HG03060 (cell line): Measurements from ENCODE around the gene MANSC4.
A peak's percentile ranks its signal among the peaks of the same experiment; 100 is the strongest.

Experiments
- ATAC-seq: cut with Tn5 transposase; IDR thresholded peaks from one replicate; pipeline ENCODE4 v1.9.1; 2021; ENCODE audit warnings: low read depth, moderate number of reproducible peaks; ENCODE audit not compliant: unreplicated experiment

Gene MANSC4

DNA sequence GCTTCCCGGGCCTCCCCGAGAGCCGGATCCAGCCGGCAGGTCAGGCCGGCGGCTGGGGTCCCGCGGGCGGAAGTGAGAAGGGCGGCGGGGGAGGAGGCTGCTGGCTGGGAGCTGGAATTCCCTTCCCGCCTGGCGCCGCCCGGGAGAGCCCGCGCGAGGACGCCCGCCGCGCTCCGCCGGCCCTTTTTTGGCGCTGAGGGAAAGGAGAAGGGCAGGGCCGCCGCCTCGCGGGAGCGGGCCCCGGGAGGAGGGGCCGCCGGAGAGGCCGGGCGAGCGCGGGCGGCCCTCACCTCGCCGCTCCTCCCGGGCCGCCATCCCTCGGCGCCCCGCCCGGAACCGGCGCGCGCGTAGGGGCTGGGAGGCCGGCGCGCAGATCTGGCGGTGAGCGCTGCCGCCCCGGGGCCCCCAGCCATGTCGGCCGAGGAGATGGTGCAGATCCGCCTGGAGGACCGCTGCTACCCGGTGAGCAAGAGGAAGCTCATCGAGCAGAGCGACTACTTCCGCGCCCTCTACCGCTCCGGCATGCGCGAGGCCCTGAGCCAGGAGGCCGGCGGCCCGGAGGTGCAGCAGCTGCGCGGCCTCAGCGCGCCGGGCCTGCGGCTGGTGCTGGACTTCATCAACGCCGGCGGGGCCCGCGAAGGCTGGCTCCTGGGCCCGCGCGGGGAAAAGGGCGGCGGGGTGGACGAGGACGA is at the start of gene MANSC4, which contains the start of gene KLHL42:
MANSC4 (minus strand) TSS at position 317 of the 692 bp plus-strand sequence. CDS start 8,960 bp downstream, outside the sequence.
KLHL42 (plus strand) TSS at position 314 of the 692 bp plus-strand sequence; CDS start at position 412, 98 bp downstream.
- peak; percentile 40 for ATAC-seq

DNA sequence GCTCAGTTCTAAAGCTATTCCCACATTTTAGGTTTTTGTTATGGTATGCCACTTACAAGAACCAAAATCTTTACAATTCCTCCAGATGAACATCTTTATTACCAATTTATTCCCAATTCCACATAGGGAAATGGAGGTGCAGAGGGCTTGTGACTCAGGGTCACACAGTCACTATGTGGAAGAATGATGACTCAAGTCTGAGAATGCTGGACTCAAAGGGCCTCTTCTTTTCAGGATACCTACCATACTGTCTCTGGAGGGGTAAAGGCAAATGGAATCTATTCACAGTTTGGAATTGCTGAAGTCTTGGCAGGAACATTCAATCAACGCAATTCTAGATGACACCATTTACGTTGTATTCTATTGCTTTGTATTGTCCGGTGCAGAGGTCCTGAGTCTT is 48.2 kb upstream of the MANSC4 start:
- ATAC-seq = no peak

DNA sequence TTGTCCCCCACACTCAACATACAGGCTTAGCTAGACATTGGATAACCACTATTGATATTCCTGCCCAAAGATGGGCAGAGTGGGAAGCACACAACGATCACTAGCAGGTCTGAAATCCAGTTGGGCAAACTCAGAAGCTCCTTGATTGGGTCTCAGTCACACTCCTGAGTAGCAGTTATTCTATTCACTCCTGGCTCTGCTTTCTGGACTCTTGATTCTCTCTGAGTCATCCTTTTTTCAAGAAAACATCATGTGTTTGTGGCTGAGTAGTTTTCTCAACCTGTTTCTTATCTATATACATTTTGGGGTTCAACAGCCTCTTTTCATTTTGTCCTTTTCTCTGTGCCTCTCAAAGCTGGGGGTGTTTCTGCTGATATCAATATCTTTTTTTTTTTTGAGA is 46.0 kb upstream of the MANSC4 start:
- ATAC-seq = no peak

DNA sequence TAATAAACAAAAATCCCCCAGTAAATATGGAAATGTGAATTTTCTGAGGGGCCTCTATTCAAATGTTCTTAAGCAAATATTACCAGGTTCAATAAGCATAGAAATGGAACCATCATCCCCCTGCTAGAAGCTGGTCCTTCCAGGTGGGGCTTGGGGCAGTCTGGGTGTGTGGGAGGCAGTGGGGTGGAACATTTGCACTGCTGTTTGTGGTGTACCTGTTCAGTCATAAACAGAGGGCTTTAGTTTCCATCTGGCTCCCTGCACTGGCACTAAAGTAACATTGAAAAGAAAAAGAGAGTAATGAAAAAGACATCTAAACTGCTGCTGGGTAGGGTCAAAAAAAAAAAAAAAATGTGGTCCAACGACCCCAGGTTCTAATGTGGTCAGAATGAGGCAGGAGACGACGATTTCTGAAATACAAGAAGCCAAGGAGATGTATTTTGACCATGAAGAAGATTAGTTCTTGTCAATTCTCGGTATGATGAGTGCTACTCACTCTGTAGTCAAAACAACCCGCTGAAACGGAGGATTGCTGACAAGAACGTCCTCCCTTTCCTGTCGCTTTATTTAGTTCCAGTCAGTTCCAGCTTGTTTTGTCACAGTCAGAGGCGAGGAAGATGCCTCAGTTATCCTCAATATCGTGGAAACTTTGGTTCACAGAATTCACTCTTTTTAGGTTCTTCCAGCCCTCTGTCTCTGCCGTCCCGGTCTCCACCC is 44.2 kb upstream of the MANSC4 start:
- peak; percentile 37 for ATAC-seq

DNA sequence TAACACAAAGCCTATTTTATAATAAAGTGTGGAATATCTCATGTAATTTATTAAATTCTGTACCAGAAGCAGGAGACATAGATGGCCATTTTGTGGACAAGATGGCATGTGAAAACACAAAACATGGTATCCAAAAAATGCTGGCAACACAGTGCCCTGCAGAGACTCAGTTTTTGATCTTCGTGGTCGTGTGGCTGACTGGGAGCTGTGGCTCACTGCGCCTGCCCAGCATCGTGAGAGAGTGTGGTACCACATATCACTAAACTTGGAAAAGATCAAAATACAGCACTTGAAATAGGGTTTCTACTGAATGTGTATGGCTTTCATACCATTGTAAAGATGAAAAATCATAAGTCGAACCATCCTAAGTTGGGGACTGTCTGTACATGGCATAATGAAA is 43.0 kb upstream of the MANSC4 start:
- no peak for ATAC-seq

DNA sequence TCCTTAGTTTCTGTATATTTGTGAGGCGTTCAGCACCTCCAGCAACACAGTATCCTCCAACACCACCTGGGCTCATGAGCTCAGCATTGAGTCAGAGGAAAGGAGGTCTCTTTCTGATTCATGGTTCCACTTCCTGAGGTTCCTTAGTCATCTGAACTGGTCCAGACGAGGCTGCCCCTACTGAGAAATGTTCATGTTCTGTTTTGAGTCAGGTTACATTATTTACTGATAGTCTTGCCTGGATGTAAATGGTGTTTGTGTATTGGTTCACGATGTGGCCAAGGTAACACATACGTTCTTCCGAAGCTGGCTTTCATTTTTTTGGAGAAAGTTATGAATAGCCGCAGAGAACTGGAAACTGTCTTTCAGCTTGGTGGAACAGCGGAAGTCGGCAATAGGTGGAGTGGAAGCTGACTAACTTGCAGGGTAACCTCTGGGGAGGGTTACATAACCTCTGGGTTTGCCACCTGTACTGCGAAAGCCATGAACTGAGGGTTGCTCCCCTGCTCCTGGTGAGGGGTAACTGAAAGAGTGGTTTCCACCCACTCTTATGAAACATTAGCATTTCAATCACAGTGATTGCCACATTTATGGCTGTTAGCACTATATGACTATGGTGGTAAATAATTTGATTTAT is 42.2 kb upstream of the MANSC4 start:
- peak; percentile 68 for ATAC-seq

DNA sequence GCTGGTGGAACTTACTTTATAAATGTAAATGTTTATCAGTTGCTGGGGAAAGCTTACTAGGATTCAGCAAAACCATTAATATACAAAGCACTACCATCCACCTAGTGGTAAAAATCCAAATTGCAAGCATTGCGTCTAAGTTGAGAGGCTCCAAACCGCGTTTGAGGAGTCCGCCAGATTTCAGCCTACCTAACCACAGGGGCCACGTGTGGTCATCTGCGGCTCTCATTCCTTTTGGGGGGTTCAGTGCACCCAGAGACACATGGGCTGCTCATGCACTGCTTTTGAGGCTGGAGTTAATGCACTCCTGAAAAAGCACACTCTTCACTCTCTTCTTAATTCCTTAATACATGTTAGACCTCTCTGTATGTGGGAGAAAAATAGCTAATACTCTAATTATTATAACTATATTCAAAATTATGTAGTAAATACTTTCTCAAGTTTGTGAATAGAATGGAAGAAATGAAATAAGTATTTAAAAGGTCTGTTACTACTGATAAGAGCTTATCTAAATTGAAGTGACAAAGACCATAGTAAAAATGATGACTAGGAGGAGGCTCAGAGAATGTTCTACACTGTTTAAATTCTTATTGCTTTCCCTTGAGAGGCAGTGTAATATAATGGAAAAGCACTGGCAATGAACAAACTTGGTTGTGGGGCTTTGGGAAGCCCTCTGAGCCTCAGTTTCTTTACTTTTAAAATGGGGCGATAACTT is 41.4 kb upstream of the MANSC4 start:
- no peak for ATAC-seq

DNA sequence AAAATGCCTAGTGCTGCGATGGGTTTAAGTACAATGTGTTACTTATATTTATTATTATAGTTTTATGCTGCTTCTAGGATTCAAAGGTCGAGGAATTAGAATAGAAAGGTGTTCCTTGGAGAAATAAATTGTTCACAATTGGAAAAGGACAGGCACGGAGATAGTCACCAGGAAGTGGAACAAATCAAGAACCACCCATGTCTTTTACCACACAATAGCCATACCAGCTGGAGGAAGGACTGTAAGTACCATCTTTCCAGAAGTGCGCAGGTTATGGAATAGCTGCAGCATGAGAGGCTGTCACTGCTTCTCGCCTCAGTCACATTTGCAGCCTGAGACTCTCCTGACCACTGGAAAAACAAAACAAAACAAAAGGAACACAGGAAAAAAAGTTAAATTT is 40.5 kb upstream of the MANSC4 start:
- ATAC-seq = no peak

DNA sequence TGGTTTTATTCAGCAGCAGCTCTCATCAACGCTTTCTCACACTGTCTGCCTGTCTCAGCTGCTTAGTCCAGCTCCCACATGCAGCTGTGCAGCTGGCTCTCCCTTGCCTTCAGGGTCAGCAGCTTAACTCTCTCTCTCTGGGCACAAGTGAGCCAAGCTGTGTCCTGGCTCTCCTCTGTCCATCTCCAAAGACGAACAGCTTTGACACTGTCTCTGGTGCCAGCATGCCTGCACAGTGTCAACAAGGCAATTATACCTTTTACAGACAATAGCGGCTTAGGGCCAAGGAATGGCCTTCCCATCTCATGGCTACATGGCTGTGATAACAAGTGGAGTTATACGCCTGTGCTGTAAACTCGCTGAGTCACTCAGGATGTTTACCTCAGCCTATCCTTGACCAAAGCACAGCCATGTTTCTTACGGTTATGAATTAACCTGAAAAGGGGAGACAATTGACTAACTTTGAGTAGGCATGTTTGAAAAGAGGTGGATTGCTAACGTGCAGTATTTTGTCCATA is 38.4 kb upstream of the MANSC4 start:
- no peak for ATAC-seq

DNA sequence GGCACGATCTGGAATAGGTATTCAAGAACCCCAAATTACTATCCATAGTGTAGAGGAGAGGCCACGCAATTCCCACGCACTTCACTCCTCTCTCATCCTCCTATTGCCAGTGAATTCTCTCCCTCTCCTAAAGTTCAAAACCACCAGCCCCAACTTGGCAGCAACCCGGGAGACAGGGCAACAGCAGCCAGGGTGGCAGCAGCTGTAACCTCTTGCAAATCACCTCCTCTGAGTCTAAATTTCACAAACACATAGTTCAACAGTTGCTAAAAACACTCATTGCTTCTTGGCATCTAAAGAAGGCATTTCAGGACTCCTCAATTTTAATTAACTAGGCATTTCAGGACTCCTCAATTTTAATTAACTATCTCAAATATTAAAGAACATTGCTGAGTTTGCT is 37.7 kb upstream of the MANSC4 start:
- ATAC-seq = no peak

DNA sequence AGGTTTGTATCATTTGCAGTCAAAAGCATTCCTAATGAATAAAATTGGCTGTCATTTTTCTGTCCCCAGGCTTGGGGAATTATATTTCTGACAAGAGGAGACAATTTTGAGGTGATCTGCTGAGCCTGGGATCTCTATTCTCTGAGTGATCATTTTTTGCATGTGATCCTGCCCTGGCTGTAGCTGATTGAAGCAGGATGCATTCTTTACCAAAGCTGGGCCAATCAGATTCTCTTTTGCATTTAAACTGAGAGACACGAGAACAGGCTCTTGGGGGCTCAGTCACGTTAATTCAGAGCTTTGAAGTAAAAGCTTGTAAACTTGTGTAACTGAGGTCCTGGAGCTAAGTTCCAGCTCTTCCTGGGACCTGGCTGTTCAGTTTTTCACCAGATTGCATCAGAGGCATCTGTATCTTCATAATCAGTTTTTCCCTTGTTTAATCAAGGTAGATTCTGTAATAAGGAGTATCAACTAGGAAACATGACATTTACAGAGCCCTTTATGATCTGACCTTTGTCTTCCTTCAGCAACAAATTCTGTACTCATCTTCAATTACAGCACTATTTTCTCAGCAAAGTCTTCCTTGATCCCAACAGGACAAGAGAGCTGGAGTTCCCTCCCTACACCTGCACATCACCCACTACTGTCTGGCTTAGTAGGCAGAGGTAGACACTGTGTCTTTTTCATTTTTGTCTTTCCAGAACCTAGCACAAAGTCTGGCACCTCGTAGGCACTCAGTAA is 35.0 kb upstream of the MANSC4 start:
- no peak for ATAC-seq

DNA sequence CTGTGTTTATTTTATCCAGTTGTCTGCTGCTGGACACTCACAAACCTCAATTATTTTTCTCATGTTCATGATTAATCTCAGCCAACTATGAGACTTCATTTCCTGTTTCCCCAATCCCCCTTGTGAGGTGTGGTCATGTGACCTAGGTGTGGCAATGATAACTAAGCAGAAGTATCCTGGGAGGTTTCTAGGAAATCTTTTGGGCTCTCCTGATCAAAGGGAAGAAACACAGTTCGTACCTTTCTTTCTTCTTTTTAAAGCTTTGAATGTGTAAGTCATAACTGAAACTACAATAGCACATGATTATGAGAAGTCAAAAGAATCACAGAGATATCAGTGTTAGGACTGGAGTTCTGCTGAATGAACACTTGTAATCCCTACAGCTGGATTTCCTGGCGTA is 34.4 kb upstream of the MANSC4 start:
- ATAC-seq = no peak

DNA sequence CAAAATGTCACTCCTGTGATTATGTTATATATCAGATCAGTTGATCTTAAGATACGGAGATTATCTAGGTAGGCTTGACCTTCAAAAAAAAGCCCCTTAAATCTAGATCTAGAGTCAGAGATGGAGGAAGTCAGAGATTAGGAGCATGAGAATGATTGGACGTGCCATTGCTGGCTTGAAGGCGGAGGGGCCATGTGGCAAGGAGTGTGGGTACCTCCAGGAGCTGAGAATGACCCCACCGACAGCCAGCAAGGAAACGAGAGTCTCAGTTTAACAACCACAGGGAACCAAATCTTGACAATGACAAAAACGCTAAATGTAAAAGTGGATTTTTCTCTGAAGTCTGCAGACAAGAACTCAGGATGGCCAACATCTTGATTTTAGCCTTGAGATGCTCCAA is 32.5 kb upstream of the MANSC4 start:
- ATAC-seq = no peak

DNA sequence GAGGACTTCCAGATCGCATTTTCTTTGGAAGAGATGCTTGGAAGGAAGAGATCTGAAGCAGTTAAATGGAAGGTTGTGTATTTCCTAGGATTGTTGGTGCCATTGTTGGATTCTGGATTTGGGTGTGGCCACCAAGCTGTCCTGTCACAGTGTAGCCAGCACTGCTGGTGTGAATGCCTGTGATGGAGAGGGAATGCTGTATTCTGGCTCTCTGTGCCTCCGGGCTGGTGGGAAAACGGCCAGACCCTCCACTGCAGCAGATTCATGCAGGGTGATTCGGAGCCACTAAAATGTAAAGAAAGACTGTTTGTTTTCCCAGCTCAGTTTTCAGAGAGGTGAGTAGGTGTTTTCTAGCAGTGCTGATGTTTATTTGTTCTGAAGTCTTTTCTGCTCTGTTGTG is 30.7 kb upstream of the MANSC4 start:
- ATAC-seq = no peak

DNA sequence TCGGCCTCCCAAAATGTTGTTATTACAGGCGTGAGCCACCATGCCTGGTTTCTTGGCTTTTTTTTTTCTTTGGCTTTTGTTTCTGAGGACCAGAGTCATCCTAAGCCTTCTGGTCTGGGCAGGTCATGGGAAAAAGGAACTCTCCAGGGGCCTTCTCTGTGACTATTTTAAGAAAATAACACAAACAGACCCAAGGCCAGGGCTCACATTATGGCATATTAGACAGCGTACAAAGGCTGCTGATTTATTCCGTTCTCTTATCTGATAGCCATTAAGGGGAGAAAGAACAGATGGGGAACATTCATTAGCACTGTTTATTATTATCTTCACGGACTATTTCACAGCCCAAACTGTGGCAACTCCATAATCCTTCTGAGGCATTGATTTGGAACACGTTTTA is 28.8 kb upstream of the MANSC4 start:
- ATAC-seq = no peak

DNA sequence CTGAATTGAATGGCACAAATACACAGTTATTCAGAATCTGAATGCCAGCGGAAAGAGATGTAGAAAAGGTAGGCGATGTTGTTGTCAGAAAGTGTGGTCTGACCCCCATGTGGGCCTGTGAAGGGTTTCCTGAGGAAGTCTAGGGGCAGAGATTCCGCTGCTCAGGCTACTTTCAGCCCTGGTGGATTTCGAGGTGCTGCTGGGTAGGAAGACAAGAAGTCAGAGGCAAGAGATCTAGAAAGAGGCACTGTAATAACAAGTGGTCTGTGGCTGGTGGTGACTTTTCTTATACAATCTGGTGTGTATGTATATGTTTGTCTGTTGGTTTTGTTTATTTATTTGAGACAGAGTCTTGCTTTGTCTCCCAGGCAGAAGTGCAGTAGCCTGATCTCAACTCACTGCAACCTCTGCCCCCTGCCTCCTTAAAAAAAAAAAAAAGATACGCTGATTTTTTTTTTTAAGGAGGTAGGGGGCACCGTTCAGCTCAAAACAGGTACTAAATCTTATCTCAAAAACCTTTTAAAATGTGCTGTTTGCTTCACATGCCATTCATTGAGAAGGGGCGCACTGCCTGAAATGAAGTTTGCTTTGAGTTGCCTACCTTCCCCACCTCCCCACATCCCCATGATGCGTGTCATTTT is 27.1 kb upstream of the MANSC4 start:
- no peak for ATAC-seq

DNA sequence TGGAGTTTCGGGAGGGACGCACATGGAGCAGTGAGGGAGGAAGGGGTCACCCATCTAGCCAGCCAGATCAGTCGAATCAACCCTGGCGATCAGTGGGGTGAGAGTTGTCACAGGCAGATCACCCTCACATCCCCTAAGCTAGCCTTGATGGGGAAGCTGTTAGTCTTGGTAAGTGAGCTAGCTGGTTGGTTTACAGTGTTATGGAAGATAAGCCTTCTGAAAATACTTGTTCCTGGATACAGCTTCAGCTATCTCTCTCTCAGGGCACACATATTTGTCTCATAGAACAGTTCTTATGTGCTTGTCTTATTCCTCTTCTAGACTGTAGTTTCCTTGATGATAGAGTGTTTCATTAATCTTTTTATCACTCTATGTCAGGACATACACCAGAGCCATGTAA is 26.2 kb upstream of the MANSC4 start:
- no peak for ATAC-seq

DNA sequence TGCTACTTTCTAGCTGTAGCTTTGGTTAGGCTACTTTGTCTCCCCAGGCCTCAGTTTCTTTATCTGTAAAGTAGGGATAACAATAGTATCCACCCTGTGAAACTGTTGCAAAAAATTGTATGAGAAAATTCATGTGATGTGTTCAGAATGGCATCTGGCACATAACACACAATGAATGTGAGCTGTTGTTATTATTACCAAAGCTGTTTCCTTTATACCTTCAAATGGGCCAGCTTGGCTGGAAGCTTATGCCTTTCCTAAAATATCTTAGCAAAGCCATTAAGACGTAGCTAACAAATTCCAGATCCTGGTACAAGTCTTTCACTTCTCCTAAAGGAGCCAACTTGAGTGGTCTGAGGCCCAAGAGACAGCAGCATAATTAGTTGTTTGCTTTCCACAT is 25.2 kb upstream of the MANSC4 start:
- ATAC-seq = no peak

DNA sequence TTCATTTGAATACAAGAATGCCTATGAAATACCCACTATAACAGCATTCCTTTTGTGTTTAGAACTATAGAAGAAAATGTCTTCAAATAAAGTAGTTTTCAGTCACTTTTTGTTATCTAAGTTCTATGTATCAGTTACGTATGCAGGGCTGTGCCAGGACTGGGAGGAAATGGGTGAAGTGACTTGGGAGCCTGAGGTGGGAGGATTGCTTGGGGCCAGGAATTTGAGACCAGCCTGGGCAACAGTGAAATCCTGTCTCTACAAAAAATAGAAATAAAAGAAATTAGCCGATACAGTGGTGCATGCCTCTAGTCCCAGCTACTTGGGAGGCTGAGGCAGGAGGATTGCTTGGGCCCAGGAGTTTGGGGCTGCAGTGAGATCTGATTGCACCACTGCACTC is 22.9 kb upstream of the MANSC4 start:
- ATAC-seq = no peak

DNA sequence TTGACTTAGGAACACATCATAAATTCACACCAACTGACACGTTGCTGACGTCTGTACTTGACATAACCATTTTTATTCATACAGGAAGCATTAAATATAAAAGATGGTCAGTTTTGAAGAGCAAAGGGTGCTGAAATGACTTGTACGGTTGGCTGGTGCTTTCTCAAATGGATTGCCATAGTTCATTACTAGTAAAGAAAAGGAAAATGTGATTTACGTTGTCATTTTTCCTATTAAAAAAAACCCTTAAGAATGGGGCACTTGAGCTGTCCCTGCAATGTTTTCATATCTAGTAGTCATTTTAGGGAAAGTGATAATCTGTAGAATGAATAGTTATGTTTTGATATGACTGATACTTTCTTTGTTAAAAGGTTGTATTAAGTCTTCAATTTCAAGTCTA is 22.5 kb upstream of the MANSC4 start:
- no peak for ATAC-seq
